ENCODE data around the gene DUSP1. TPM values are rescaled to one million over a fixed set of nuclear protein-coding genes. Genes with fewer than 3 reads are reported as not detected.
"Not testable (repeated sequence)": the region's sequence is repeated elsewhere in the genome, so short reads cannot be mapped to it uniquely, and the experiment has no call there.

DUSP1 gene
- total RNA-seq, 1 experiment from 2014 or later: 10.3 TPM

- intact Hi-C loops (cut with micrococcal nuclease; ENCODE audit: unreplicated experiment): no loop called here
- Histone ChIP-seq H3K9me2 (ENCODE audit: insufficient read depth) (no peaks in the 10 kb centered on the region), H3K27ac (peak overlapping the region; percentile 13; the same call in 1 of the 2 replicates), H3K9me3 (ENCODE audit: insufficient read depth, low read depth) (no peaks in the 10 kb centered on the region), H2AFZ (no peak overlapping the region), H3K27me3 (ENCODE audit: insufficient read depth, low read depth) (no peaks in the 10 kb centered on the region), H4K20me1 (ENCODE audit: insufficient read depth) (no peaks in the 10 kb centered on the region), H3K4me1 (replicated peaks; ENCODE audit: insufficient read depth) (peaks cover 31% of the 10 kb centered on the region), H3F3A (ENCODE audit: insufficient read depth, low read depth) (peaks cover 9% of the 10 kb centered on the region; the same call in 1 of the 2 replicates), H3K4me2 (peak overlapping the region; percentile 21; the same call in 1 of the 2 replicates), H3K4me3 (no peak overlapping the region), H3K36me3 (ENCODE audit: low read depth) (no peaks in the 10 kb centered on the region), H3K79me2 (ENCODE audit: low read depth) (no peaks in the 10 kb centered on the region)
- CTCF ChIA-PET: interaction anchor here (0.5 to 0.6 kb wide), 2 partner anchors 11 to 13 kb away, joined by 3 to 8 read pairs; no protein-coding TSS in a partner anchor
- BruUV-seq (replicated peaks): TSS peak; percentile 70
- TF ChIP-seq EZH2 (IDR thresholded peaks at IDR 0.05; ENCODE audit: low read depth) (no peak), CTCF (conservative IDR thresholded peaks at IDR 0.05) (no peak)
- POLR2A ChIA-PET (ENCODE audit: unreplicated experiment): interaction anchor here (0.7 kb wide), 1 partner anchor 164 kb away, joined by 3 read pairs; no protein-coding TSS in a partner anchor
- DNase-seq: no peak
Observed at GRCh38 chr5:172789687-172790495, 18.9 kb upstream of the DUSP1 start.

- Histone ChIP-seq H3K4me2 (peak overlapping the region; percentile 21; the same call in 1 of the 2 replicates), H3K79me2 (ENCODE audit: low read depth) (no peaks in the 10 kb centered on the region), H3K27me3 (ENCODE audit: insufficient read depth, low read depth) (no peaks in the 10 kb centered on the region), H3K4me3 (no peak overlapping the region), H3K27ac (peak overlapping the region; percentile 13; the same call in 1 of the 2 replicates), H3K4me1 (replicated peaks; ENCODE audit: insufficient read depth) (peaks cover 25% of the 10 kb centered on the region), H3K9me3 (ENCODE audit: insufficient read depth, low read depth) (peaks cover 2% of the 10 kb centered on the region; the same call in 1 of the 2 replicates), H4K20me1 (ENCODE audit: insufficient read depth) (no peaks in the 10 kb centered on the region), H3F3A (ENCODE audit: insufficient read depth, low read depth) (peaks cover 9% of the 10 kb centered on the region; the same call in 1 of the 2 replicates), H3K36me3 (ENCODE audit: low read depth) (no peaks in the 10 kb centered on the region), H3K9me2 (ENCODE audit: insufficient read depth) (no peaks in the 10 kb centered on the region), H2AFZ (no peak overlapping the region)
- no TSS peak for BruUV-seq (replicated peaks)
- no peak for TF ChIP-seq CTCF (conservative IDR thresholded peaks at IDR 0.05)
- no peak for TF ChIP-seq EZH2 (IDR thresholded peaks at IDR 0.05; ENCODE audit: low read depth)
- CTCF ChIA-PET: interaction anchor here (0.5 to 0.7 kb wide), 3 partner anchors 12 to 322 kb away, joined by 3 to 8 read pairs (median 5); no protein-coding TSS in a partner anchor
- intact Hi-C loops (cut with micrococcal nuclease; ENCODE audit: unreplicated experiment): no loop called here
- POLR2A ChIA-PET (ENCODE audit: unreplicated experiment): interaction anchor here (0.5 to 0.7 kb wide), 3 partner anchors 24 to 957 kb away, joined by 3 to 21 read pairs (median 3); no protein-coding TSS in a partner anchor
- DNase-seq: no peak
Observed at GRCh38 chr5:172788771-172789686, 18.0 kb upstream of the DUSP1 start.

- CTCF ChIA-PET; H3K79me2 ChIP-seq (ENCODE audit: low read depth); BruUV-seq (replicated peaks); H3K4me2 ChIP-seq; H3K4me3 ChIP-seq; H3K9me3 ChIP-seq (ENCODE audit: insufficient read depth, low read depth); DNase-seq; H2AFZ ChIP-seq; H3K36me3 ChIP-seq (ENCODE audit: low read depth); H3K9me2 ChIP-seq (ENCODE audit: insufficient read depth); intact Hi-C loops (cut with micrococcal nuclease; ENCODE audit: unreplicated experiment); H3K27ac ChIP-seq; H3K27me3 ChIP-seq (ENCODE audit: insufficient read depth, low read depth); POLR2A ChIA-PET (ENCODE audit: unreplicated experiment); H4K20me1 ChIP-seq (ENCODE audit: insufficient read depth): not testable (repeated sequence)
- peaks cover 18% of the 10 kb centered on the region for H3F3A ChIP-seq (ENCODE audit: insufficient read depth, low read depth)
- H3K4me1 ChIP-seq (replicated peaks; ENCODE audit: insufficient read depth): peaks cover 31% of the 10 kb centered on the region
Observed at GRCh38 chr5:172787538-172787937, 16.5 kb upstream of the DUSP1 start.
